A549 (cell line): Measurements from ENCODE around the gene DMC1. TPM values are rescaled to one million over a fixed set of nuclear protein-coding genes. Genes with fewer than 3 reads are reported as not detected.

Experiments used
- ATAC-seq, 2 experiments: fragments of 200-7000 bp in 1 of 2; fragments of >200 bp in 1 of 2; cut with Nextera tagmentation in 1 of 2; cut with Tn5 transposase in 1 of 2; 3 replicates each; pipeline versions ENCODE4 v1.8.0 to v1.9.1; 2018 to 2020; ENCODE audit warnings: mild to moderate bottlenecking in 1 of 2, moderate library complexity in 1 of 2
- CTCF ChIA-PET: fragments of 300-600 bp; sonication (Branson Sonifier 250); formaldehyde crosslinking; extraction: SDS; loops from one replicate; lab custom pipeline; 2021; ENCODE audit warnings: antibody characterized with exemption, inconsistent platforms; lab: Yijun Ruan, JAX
- POLR2A ChIA-PET: fragments of 350-600 bp; formaldehyde crosslinking; extraction: SDS; loops from one replicate; lab custom pipeline; 2021; ENCODE audit warnings: antibody characterized with exemption, inconsistent platforms; lab: Yijun Ruan, JAX
- DNase-seq, 2 experiments: peaks; one replicate each; pipeline versions ENCODE4 v3.0.0 to v3.0.0-alpha.2; 2011 to 2016; ENCODE audit warnings: low read depth in 1 of 2, low spot score in 1 of 2
- FAIRE-seq: peaks from 2 replicates; lab custom pipeline; 2011; peaks lifted over from hg19 to GRCh38; lab: Jason Lieb, UNC
- H3K27ac ChIP-seq, 2 experiments: fragments of >200 bp; sonication (Bioruptor Twin); formaldehyde crosslinking; 3 replicates each; pipeline ENCODE4 v1.5.1; 2016 to 2017
- H3K4me1 ChIP-seq: fragments of >200 bp; sonication (Bioruptor Twin); formaldehyde crosslinking; 3 replicates; pipeline ENCODE4 v1.6.1; 2016
- H3K4me2 ChIP-seq: fragments of >200 bp; sonication (Bioruptor Twin); formaldehyde crosslinking; 3 replicates; pipeline ENCODE4 v1.6.1; 2016
- H3K4me3 ChIP-seq: fragments of >200 bp; sonication (Bioruptor Twin); formaldehyde crosslinking; 3 replicates; pipeline ENCODE4 v1.5.1; 2016
- H3K9me3 ChIP-seq: fragments of >200 bp; sonication (Bioruptor Twin); formaldehyde crosslinking; 3 replicates; pipeline ENCODE4 v1.6.1; 2016
- EHF ChIP-seq: fragments of 250-450 bp; sonication (Bioruptor Pico); IDR thresholded peaks from 2 replicates; pipeline ENCODE4 v1.5.0; 2020; ENCODE audit warnings: mild to moderate bottlenecking
- EHMT2 ChIP-seq: fragments of 200-600 bp; sonication (generic); IDR thresholded peaks from 2 replicates; pipeline ENCODE4 v1.6.1; 2016; ENCODE audit warnings: antibody characterized with exemption, low read depth, mild to moderate bottlenecking, moderate library complexity
- ESRRA ChIP-seq: fragments of 150-350 bp; IDR thresholded peaks from 2 replicates; pipeline ENCODE4 v1.6.1; 2014; ENCODE audit warnings: mild to moderate bottlenecking, low read length, borderline replicate concordance
- FOXS1 ChIP-seq: fragments of 250-450 bp; sonication (Bioruptor Pico); IDR thresholded peaks from 2 replicates; pipeline ENCODE4 v1.5.0; 2020; ENCODE audit warnings: mild to moderate bottlenecking, moderate library complexity
- GATA3 ChIP-seq: IDR thresholded peaks from 2 replicates; pipeline ENCODE4 v1.6.1; 2012; ENCODE audit warnings: borderline replicate concordance
- HDAC2 ChIP-seq: fragments of 200-600 bp; sonication (generic); IDR thresholded peaks from 2 replicates; pipeline ENCODE4 v1.6.1; 2016
- HES2 ChIP-seq: fragments of >200 bp; sonication (Bioruptor Twin); formaldehyde crosslinking; IDR thresholded peaks from 2 replicates; pipeline ENCODE4 v1.6.1; 2016
- HEYL ChIP-seq: fragments of 250-450 bp; sonication (Bioruptor Pico); IDR thresholded peaks from 2 replicates; pipeline ENCODE4 v1.8.0; 2021; ENCODE audit warnings: mild to moderate bottlenecking, moderate library complexity
- HOXA7 ChIP-seq: fragments of 250-450 bp; sonication (Bioruptor Pico); IDR thresholded peaks from 2 replicates; pipeline ENCODE4 v1.5.0; 2020; ENCODE audit warnings: mild to moderate bottlenecking, moderate library complexity
- JUN ChIP-seq, 2 experiments: fragments of >200 bp; sonication (Bioruptor Twin); formaldehyde crosslinking; IDR thresholded peaks; 2 replicates in 1 of 2; 3 replicates in 1 of 2; pipeline ENCODE4 v1.6.1; 2016 to 2017
- MAFK ChIP-seq: fragments of 450-650 bp; IDR thresholded peaks from 2 replicates; pipeline ENCODE4 v1.6.1; 2014; ENCODE audit not compliant: partially characterized antibody
- MAX ChIP-seq: IDR thresholded peaks from 2 replicates; pipeline ENCODE4 v1.6.1; 2012
- MAZ ChIP-seq: fragments of 150-350 bp; IDR thresholded peaks from 2 replicates; pipeline ENCODE4 v1.6.1; 2014; ENCODE audit warnings: antibody characterized with exemption, low read depth, low read length, borderline replicate concordance
- NPAS2 ChIP-seq: fragments of 250-450 bp; sonication (Bioruptor Pico); IDR thresholded peaks from 2 replicates; pipeline ENCODE4 v1.8.0; 2022; ENCODE audit warnings: mild to moderate bottlenecking, moderate library complexity, borderline replicate concordance
- PBX3 ChIP-seq: IDR thresholded peaks from 2 replicates; pipeline ENCODE4 v1.6.1; 2012
- PHF8 ChIP-seq: fragments of 200-600 bp; sonication (generic); IDR thresholded peaks from 2 replicates; pipeline ENCODE4 v1.6.1; 2016; ENCODE audit warnings: low read depth, mild to moderate bottlenecking, antibody characterized with exemption, moderate library complexity, borderline replicate concordance
- POLR2A ChIP-seq: IDR thresholded peaks from 2 replicates; pipeline ENCODE4 v1.6.1; 2012; ENCODE audit warnings: mild to moderate bottlenecking, low read length
- POLR2AphosphoS2 ChIP-seq: conservative IDR thresholded peaks from 2 replicates; pipeline ENCODE4 v1.6.1; 2012; ENCODE audit warnings: low read length, improper control_type of control experiment, inconsistent platforms
- RARB ChIP-seq: fragments of 250-450 bp; sonication (Bioruptor Pico); IDR thresholded peaks from 2 replicates; pipeline ENCODE4 v1.8.0; 2021; ENCODE audit warnings: mild to moderate bottlenecking, moderate library complexity
- REST ChIP-seq: fragments of 200-600 bp; sonication (generic); IDR thresholded peaks from 2 replicates; pipeline ENCODE4 v1.6.1; 2016; ENCODE audit warnings: antibody characterized with exemption, mild to moderate bottlenecking, moderate library complexity
- RFX5 ChIP-seq: fragments of 450-650 bp; IDR thresholded peaks from 2 replicates; pipeline ENCODE4 v1.7.1; 2014; ENCODE audit warnings: antibody characterized with exemption, mild to moderate bottlenecking, moderate library complexity
- SMC3 ChIP-seq: fragments of >200 bp; sonication (Bioruptor Twin); formaldehyde crosslinking; IDR thresholded peaks from 3 replicates; pipeline ENCODE4 v1.6.1; 2018; ENCODE audit warnings: inconsistent platforms
- SREBF2 ChIP-seq: fragments of 450-650 bp; IDR thresholded peaks from 2 replicates; pipeline ENCODE4 v1.6.1; 2014; ENCODE audit warnings: mild to moderate bottlenecking, moderate library complexity
- TP53 ChIP-seq: fragments of 250-450 bp; sonication (Bioruptor Pico); IDR thresholded peaks from 2 replicates; pipeline ENCODE4 v1.5.0; 2021; ENCODE audit warnings: mild to moderate bottlenecking, moderate library complexity
- ZC3H11A ChIP-seq: fragments of 450-650 bp; IDR thresholded peaks from 2 replicates; pipeline ENCODE4 v1.6.1; 2014; ENCODE audit warnings: antibody characterized with exemption, mild to moderate bottlenecking
- WGBS: methylation state at CpG from one replicate; pipeline ENCODE4 v1.1.6; 2017; ENCODE audit errors: missing lambda C conversion rate; 5-methylcytosine and 5-hydroxymethylcytosine counted together
- polyA plus RNA-seq, 4 experiments: library from polyadenylated mRNA; depleted of rRNA in 3 of 4; stranded (reverse); fragments of >200 nt; fragmentation: RNase III in 1 of 4; extraction: RNeasy Plus Mini Kit Qiagen cat#74134 plus additional on column Dnase treatment in 1 of 4; gene quantifications; 2 replicates in 3 of 4; 3 replicates in 1 of 4; pipeline ENCODE4 v1.2.3, GENCODE V29; 2011 to 2017
- TF ChIP-seq, protein P1 (sequence below): fragments of 250-450 bp; sonication (Bioruptor Pico); IDR thresholded peaks from 2 replicates; pipeline ENCODE4 v1.5.0; 2021; ENCODE audit warnings: mild to moderate bottlenecking, moderate library complexity, borderline replicate concordance

DMC1 gene
- polyA plus RNA-seq, 2 of the 4 experiments (the other 2 are of a cell fraction) = 5.7 to 6.4 TPM

DNA sequence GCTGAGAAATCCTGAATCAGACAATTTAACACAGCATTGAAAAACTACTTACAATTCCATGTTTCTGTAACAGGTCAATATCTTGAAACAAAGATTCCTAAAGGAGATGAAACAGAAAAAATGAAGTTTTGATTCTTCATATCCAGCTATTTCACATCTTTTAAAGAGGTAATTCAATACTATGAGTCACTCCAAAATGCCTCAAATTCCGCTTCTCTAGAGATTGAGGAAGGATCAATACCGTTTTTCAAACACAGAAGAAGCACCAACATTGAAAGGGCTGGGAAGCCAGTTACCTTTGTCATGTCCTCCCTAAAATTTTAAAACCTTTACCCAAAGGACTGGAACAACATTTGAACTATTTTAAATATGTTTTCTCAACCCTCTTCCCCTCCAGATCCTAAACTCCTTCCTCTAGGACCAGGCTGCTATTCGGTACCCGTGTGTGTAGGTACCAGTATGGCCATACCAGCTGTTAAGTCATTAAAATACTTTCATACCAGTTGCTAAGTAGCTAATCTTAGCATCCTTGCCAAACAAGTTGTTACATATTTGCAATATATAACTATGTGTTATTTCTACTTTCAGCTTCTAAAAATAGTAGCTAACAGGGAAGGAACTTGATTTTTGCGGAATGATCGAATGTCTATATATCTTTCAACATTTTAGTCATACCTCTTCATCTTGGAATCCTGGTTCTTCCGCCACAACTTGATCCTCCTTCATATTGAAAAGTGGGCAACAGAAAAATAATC lies 2.3 kb downstream of the DMC1 start (continued):
- no peak for TF ChIP-seq MAX
- TF ChIP-seq POLR2A = no peak
- no peak for TF ChIP-seq MAZ
- TF ChIP-seq NPAS2 = no peak
- no peak for TF ChIP-seq RFX5
- TF ChIP-seq HEYL (CRISPR knock-in tag) = no peak
- TF ChIP-seq EHMT2 = no peak
- no peak for TF ChIP-seq TP53 (CRISPR knock-in tag)
- TF ChIP-seq GATA3 = no peak
- no peak for TF ChIP-seq RARB

DNA sequence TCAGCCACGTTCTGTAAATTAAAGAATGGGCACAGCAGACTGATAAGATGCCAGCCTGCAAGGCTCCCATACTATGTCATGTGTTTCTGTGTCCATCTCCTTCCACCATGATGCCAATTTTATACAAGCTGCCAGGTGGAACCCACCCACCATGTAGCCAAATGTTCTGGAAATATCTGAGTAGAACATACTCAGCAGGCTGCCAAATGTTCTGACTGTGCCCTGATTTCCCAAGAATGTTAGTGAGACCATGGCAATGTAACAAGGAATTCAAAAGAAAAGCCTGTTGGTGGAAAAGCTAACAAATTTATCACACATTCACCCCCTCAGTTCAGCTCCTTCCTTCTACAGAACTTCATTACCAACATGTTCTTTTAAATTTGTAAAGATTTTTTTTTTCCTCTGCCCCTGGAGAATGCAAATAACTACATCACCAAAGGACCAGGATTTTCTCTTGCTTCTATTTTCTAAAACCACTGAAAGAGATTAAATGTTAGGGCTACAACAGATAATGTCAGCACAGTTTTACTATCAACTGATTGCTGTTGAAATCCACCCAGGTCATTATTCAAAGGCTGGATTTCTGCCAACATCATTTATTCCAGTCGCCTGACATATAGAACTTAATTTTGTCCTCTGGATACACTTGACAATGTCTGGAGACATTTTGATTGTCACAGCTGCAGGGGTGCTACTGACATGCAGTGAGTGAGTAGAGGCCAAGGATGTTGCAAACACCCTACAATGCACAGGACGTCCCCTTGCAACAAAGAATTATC lies 3.1 kb downstream of the DMC1 start:
- no peaks in the 10 kb centered on the region for H3K9me3 ChIP-seq
- ChIA-PET CTCF (no interaction called here), POLR2A (no interaction called here)
- H3K27ac ChIP-seq = no peak overlapping the region
- no peak for TF ChIP-seq EHF (CRISPR knock-in tag)
- no peak for TF ChIP-seq POLR2AphosphoS2
- no peak for TF ChIP-seq FOXS1 (CRISPR knock-in tag)
- no peak for TF ChIP-seq HDAC2
- no peak for TF ChIP-seq PBX3
- TF ChIP-seq ZC3H11A = no peak
- H3K4me1 ChIP-seq = peaks cover 7% of the 10 kb centered on the region; the same call in 2 of the 3 replicates
- DNase-seq (no peak), FAIRE-seq (no peak), ATAC-seq (no peak)
- 76% methylated on average over 3 of the region's 3 CpGs for WGBS
- H3K4me2 ChIP-seq = no peak overlapping the region
- no peak overlapping the region for H3K4me3 ChIP-seq

- no peak for DNase-seq
- Histone ChIP-seq H3K4me2 (no peak overlapping the region), H3K4me1 (no peaks in the 10 kb centered on the region), H3K27ac (no peak overlapping the region), H3K9me3 (no peaks in the 10 kb centered on the region), H3K4me3 (no peak overlapping the region)
- POLR2A ChIA-PET = no interaction called here
- CTCF ChIA-PET = interaction anchor here (0.8 to 1.0 kb wide), 2 partner anchors 512 to 513 kb away, joined by 3 read pairs; no protein-coding TSS in a partner anchor
- ATAC-seq = no peak
- no peak for FAIRE-seq
- WGBS = 65% methylated on average over 1 of the region's 1 CpG
- no peak for TF ChIP-seq PHF8
- no peak for TF ChIP-seq ESRRA
- no peak for TF ChIP-seq REST
- TF ChIP-seq HES2 = no peak
- TF ChIP-seq SMC3 = no peak
- no peak for TF ChIP-seq PBX3
- TF ChIP-seq, protein P1, sequence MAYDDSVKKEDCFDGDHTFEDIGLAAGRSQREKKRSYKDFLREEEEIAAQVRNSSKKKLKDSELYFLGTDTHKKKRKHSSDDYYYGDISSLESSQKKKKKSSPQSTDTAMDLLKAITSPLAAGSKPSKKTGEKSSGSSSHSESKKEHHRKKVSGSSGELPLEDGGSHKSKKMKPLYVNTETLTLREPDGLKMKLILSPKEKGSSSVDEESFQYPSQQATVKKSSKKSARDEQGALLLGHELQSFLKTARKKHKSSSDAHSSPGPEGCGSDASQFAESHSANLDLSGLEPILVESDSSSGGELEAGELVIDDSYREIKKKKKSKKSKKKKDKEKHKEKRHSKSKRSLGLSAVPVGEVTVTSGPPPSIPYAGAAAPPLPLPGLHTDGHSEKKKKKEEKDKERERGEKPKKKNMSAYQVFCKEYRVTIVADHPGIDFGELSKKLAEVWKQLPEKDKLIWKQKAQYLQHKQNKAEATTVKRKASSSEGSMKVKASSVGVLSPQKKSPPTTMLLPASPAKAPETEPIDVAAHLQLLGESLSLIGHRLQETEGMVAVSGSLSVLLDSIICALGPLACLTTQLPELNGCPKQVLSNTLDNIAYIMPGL (CRISPR knock-in tag) = no peak
- no peak for TF ChIP-seq HOXA7 (CRISPR knock-in tag)
- TF ChIP-seq SREBF2 = no peak
- no peak for TF ChIP-seq MAFK
- TF ChIP-seq JUN (IDR thresholded peaks at IDR 0.05) = no peak
- TF ChIP-seq TP53 (CRISPR knock-in tag) = no peak
- no peak for TF ChIP-seq MAX
- TF ChIP-seq HEYL (CRISPR knock-in tag) = no peak
- no peak for TF ChIP-seq POLR2AphosphoS2
- no peak for TF ChIP-seq POLR2A
Observed at GRCh38 chr22:38565441-38565840, 4.5 kb downstream of the DMC1 start.
